Measurements from ENCODE around the gene LGALS3BP. TPM values are rescaled to one million over a fixed set of nuclear protein-coding genes. Genes with fewer than 3 reads are reported as not detected.

Gene LGALS3BP
- total RNA-seq, 2 experiments from 2014 or later = 0.88 to 1.7 TPM

DNA sequence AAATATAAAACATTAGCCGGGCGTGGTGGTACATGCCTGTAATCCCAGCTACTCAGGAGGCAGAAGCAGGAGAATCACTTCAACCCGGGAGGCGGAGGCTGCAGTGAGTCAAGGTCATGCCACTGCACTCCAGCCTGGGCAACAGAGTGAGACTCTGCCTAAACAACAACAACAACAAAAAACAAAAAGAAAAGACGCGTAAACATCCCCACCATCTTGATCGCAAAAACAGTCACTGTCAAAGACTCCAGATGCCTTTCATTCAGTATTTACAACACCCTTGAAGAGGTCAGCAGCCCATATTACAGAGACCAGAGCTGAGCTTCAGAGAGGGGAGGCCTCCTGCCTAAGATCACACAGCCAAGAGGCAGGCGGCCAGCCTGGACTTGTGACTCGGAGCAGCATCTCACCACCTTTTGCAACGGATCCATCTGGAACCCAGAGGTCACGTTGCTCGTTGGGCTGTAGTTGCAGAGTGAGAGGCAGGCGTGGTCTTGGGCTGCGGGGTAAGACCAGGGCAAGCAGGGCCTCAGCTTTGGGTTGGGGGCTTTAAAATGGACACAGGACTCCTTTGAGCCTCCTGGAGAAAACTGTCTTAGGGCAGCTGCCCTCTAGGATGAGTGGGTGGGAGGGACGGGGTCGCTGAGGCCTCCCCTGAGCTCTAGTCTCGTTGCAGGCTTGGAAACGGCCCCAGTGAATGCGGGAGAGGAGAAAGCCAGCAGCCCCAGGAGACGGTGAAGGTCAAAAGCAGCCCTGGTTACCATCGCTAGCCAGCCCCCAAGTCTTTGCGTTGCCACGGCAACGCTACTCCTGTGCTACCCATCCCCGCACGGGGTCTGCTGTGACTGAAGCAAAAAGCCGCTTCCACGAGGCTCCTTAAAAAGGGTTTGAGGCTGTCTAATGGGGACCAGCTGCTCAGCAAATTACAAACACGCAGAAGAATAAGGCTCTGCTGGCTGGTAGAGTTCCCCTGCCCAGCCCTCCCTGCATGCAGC, 26.1 kb downstream of the LGALS3BP start:
- no peaks in the 10 kb centered on the region for H3K4me1 ChIP-seq (ENCODE audit: insufficient read depth, low read length, poor library complexity, severe bottlenecking)
- no peaks in the 10 kb centered on the region for H3K9me3 ChIP-seq (ENCODE audit: low read length)
- no TSS peak for BruUV-seq (replicated peaks)
- intact Hi-C loops (cut with micrococcal nuclease; ENCODE audit: unreplicated experiment) = no loop called here
- no peak for DNase-seq (ENCODE audit: low spot score)
- H4K20me1 ChIP-seq (ENCODE audit: insufficient read depth, low read length) = no peaks in the 10 kb centered on the region
- H2AFZ ChIP-seq (ENCODE audit: low read length) = no peak overlapping the region
- CTCF ChIA-PET (ENCODE audit: unreplicated experiment) = interaction anchor here (0.6 to 0.9 kb wide), 2 partner anchors 18 to 87 kb away, joined by 3 read pairs; no protein-coding TSS in a partner anchor
- H3K4me2 ChIP-seq (ENCODE audit: low read length) = no peak overlapping the region
- H3K27ac ChIP-seq (ENCODE audit: low read depth, low read length, poor library complexity, severe bottlenecking) = no peak overlapping the region
- H3K4me3 ChIP-seq (ENCODE audit: low read depth, low read length, poor library complexity, severe bottlenecking) = no peak overlapping the region
- H3K79me2 ChIP-seq (ENCODE audit: insufficient read depth, low read depth, low read length) = no peaks in the 10 kb centered on the region
- no peaks in the 10 kb centered on the region for H3K9me2 ChIP-seq (ENCODE audit: insufficient read depth, low read length)
- POLR2A ChIA-PET = interaction anchor here (0.6 kb wide), 1 partner anchor 996 kb away, joined by 3 read pairs; no protein-coding TSS in a partner anchor
- no peaks in the 10 kb centered on the region for H3K36me3 ChIP-seq (ENCODE audit: insufficient read depth, low read length)
- no peak for TF ChIP-seq EZH2phosphoT487 (IDR thresholded peaks at IDR 0.05; ENCODE audit: borderline replicate concordance, low read depth, low read length)
- TF ChIP-seq, protein P1, sequence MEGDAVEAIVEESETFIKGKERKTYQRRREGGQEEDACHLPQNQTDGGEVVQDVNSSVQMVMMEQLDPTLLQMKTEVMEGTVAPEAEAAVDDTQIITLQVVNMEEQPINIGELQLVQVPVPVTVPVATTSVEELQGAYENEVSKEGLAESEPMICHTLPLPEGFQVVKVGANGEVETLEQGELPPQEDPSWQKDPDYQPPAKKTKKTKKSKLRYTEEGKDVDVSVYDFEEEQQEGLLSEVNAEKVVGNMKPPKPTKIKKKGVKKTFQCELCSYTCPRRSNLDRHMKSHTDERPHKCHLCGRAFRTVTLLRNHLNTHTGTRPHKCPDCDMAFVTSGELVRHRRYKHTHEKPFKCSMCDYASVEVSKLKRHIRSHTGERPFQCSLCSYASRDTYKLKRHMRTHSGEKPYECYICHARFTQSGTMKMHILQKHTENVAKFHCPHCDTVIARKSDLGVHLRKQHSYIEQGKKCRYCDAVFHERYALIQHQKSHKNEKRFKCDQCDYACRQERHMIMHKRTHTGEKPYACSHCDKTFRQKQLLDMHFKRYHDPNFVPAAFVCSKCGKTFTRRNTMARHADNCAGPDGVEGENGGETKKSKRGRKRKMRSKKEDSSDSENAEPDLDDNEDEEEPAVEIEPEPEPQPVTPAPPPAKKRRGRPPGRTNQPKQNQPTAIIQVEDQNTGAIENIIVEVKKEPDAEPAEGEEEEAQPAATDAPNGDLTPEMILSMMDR (conservative IDR thresholded peaks at IDR 0.05; ENCODE audit: low read length) = no peak

DNA sequence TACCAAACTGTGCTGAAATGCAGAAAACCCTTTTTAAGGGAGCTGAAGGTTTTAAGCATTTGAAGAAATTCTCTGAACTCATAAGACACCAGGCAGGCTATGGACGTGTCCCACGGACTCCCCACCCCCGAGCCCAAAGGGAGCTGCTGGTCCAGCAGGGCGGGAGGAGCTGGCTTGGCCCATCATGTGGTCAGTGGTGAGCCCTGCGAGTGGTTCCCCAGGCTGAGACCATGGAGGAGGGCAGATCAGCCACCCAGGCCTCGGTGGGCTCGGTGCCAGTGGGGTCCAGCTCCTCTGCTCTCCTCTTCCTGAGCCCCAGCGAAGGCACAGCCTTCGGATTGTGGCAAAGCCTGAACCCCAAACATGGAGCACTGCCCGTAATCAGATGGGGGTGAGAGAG, 27.0 kb downstream of the LGALS3BP start:
- CTCF ChIA-PET (ENCODE audit: unreplicated experiment) = interaction anchor here (0.6 to 0.9 kb wide), 2 partner anchors 19 to 86 kb away, joined by 3 read pairs; no protein-coding TSS in a partner anchor
- no peak for TF ChIP-seq EZH2phosphoT487 (IDR thresholded peaks at IDR 0.05; ENCODE audit: borderline replicate concordance, low read depth, low read length)
- TF ChIP-seq, protein P1 (conservative IDR thresholded peaks at IDR 0.05; ENCODE audit: low read length) = no peak
- Histone ChIP-seq H3K4me2 (ENCODE audit: low read length) (no peak overlapping the region), H3K79me2 (ENCODE audit: insufficient read depth, low read depth, low read length) (no peaks in the 10 kb centered on the region), H3K9me2 (ENCODE audit: insufficient read depth, low read length) (no peaks in the 10 kb centered on the region), H3K4me1 (ENCODE audit: insufficient read depth, low read length, poor library complexity, severe bottlenecking) (no peaks in the 10 kb centered on the region), H3K27ac (ENCODE audit: low read depth, low read length, poor library complexity, severe bottlenecking) (no peak overlapping the region), H3K4me3 (ENCODE audit: low read depth, low read length, poor library complexity, severe bottlenecking) (no peak overlapping the region), H3K9me3 (ENCODE audit: low read length) (no peaks in the 10 kb centered on the region), H3K36me3 (ENCODE audit: insufficient read depth, low read length) (no peaks in the 10 kb centered on the region), H2AFZ (ENCODE audit: low read length) (no peak overlapping the region), H4K20me1 (ENCODE audit: insufficient read depth, low read length) (no peaks in the 10 kb centered on the region)
- BruUV-seq (replicated peaks) = no TSS peak
- POLR2A ChIA-PET = no interaction called here
- intact Hi-C loops (cut with micrococcal nuclease; ENCODE audit: unreplicated experiment) = no loop called here
- no peak for DNase-seq (ENCODE audit: low spot score)

Data from OCI-LY7 (cell line).